ENCODE data around the gene VARS1.
"Not testable (repeated sequence)": the region's sequence is repeated elsewhere in the genome, so short reads cannot be mapped to it uniquely, and the experiment has no call there.

VARS1 gene

GRCh38 chr6:31813465-31813849, 17.9 kb upstream of the VARS1 start:
- no peak for DNase-seq (ENCODE audit: extremely low spot score)
- no peak for TF ChIP-seq CTCF (IDR thresholded peaks at IDR 0.05; ENCODE audit: control extremely low read depth, extremely low read depth, low read depth, missing control alignments)
- POLR2A ChIA-PET = interaction anchor here (1.1 to 1.4 kb wide), 3 partner anchors 10 to 22 kb away, joined by 3 to 11 read pairs (median 4); partner anchors contain the start of gene HSPA1B
- CTCF ChIA-PET = interaction anchor here (0.8 to 2.3 kb wide), 5 partner anchors 13 to 44 kb away, joined by 3 to 6 read pairs (median 4); no protein-coding TSS in a partner anchor

- POLR2A ChIA-PET = no interaction called here
- CTCF ChIA-PET = interaction anchor here (1.3 kb wide), 1 partner anchor 16 kb away, joined by 3 read pairs; no protein-coding TSS in a partner anchor
Observed at GRCh38 chr6:31811645-31812044, 16.1 kb upstream of the VARS1 start.

GRCh38 chr6:31808599-31808998, 13.0 kb upstream of the VARS1 start:
- DNase-seq (ENCODE audit: extremely low spot score); POLR2A ChIA-PET: not testable (repeated sequence)
- CTCF ChIA-PET = interaction anchor here (1.0 to 3.3 kb wide), 4 partner anchors 13 to 71 kb away, joined by 3 to 23 read pairs (median 4); partner anchors contain the start of genes CLIC1 and MSH5

More at GRCh38 chr6:31811645-31812044, 16.1 kb upstream of the VARS1 start:
- no peak for DNase-seq (ENCODE audit: extremely low spot score)
- TF ChIP-seq CTCF (IDR thresholded peaks at IDR 0.05; ENCODE audit: control extremely low read depth, extremely low read depth, low read depth, missing control alignments) = no peak

- CTCF ChIA-PET = interaction anchor here (0.7 to 3.3 kb wide), 20 partner anchors 8 to 231 kb away, joined by 3 to 37 read pairs (median 5); partner anchors contain the start of genes ABHD16A, CLIC1, HSPA1A and HSPA1L
- peak; percentile 100 for DNase-seq (ENCODE audit: extremely low spot score)
- peak; percentile 39 for TF ChIP-seq CTCF (IDR thresholded peaks at IDR 0.05; ENCODE audit: control extremely low read depth, extremely low read depth, low read depth, missing control alignments)
- POLR2A ChIA-PET = interaction anchor here (0.6 to 2.0 kb wide), 9 partner anchors 9 to 70 kb away, joined by 3 to 14 read pairs (median 4); partner anchors contain the start of genes HSPA1A, HSPA1B, HSPA1L and NEU1
Observed at GRCh38 chr6:31806470-31807272, 11.1 kb upstream of the VARS1 start, which contains the start of gene LSM2. LSM2 (minus strand) TSS chr6:31806966; CDS start chr6:31806757, 209 bp downstream.

- CTCF ChIA-PET = interaction anchor here (0.7 to 3.3 kb wide), 16 partner anchors 8 to 449 kb away, joined by 3 to 37 read pairs (median 5); partner anchors contain the start of genes ABHD16A, CLIC1, HSPA1A and HSPA1L
Observed at GRCh38 chr6:31805939-31806469, 10.5 kb upstream of the VARS1 start.

GRCh38 chr6:31801031-31801927, 5.7 kb upstream of the VARS1 start:
- CTCF ChIA-PET, POLR2A ChIA-PET: not testable (repeated sequence)

More at GRCh38 chr6:31805939-31806469, 10.5 kb upstream of the VARS1 start:
- no peak for TF ChIP-seq CTCF (IDR thresholded peaks at IDR 0.05; ENCODE audit: control extremely low read depth, extremely low read depth, low read depth, missing control alignments)
- no peak for DNase-seq (ENCODE audit: extremely low spot score)
- POLR2A ChIA-PET = interaction anchor here (1.8 to 2.0 kb wide), 2 partner anchors 9 to 10 kb away, joined by 12 to 14 read pairs; partner anchors contain the start of genes HSPA1A, HSPA1L and VARS1

GRCh38 chr6:31799781-31800180, 4.2 kb upstream of the VARS1 start:
- ChIA-PET POLR2A (no interaction called here), CTCF (interaction anchor here (1.8 kb wide), 1 partner anchor 70 kb away, joined by 5 read pairs; the partner anchor contains the start of gene DDAH2)
- no peak for DNase-seq (ENCODE audit: extremely low spot score)
- no peak for TF ChIP-seq CTCF (IDR thresholded peaks at IDR 0.05; ENCODE audit: control extremely low read depth, extremely low read depth, low read depth, missing control alignments)

More at GRCh38 chr6:31801031-31801927, 5.7 kb upstream of the VARS1 start:
- not testable (repeated sequence) for DNase-seq (ENCODE audit: extremely low spot score)
